Erythroblast (primary cell): ENCODE measurements around the gene MBP.

Experiments used
- GATA1 ChIP-seq: IDR thresholded peaks from 2 replicates; pipeline ENCODE4 v1.6.1; 2011; ENCODE audit warnings: low read depth, mild to moderate bottlenecking, control low read depth, low read length, moderate library complexity
- POLR2A ChIP-seq: IDR thresholded peaks from 2 replicates; pipeline ENCODE4 v1.6.1; 2011; ENCODE audit warnings: mild to moderate bottlenecking, low read length

DNA sequence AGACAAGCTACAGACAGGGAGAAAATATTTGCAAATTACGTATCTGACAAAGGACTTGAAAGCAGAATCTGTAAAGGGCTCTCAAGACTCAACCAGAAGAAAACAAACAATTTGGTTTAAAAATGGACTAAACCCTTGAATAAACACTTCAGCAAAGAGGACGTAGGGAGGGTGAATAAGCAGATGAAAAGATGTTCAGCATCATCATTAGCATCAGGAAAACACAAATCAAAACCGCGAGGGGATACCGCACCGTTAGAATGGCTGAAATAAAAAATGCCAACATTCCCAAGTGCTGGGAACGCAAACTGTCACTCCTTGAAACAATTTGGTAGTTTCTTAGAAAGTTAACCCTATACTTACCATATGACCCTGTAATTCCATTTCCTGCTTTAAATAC is 136.7 kb downstream of the MBP start:
- TF ChIP-seq POLR2A (no peak), GATA1 (no peak)
